HG03457 (cell line): ENCODE measurements around the gene ATG13.
"Not testable (repeated sequence)": the region's sequence is repeated elsewhere in the genome, so short reads cannot be mapped to it uniquely, and the experiment has no call there.

ENCODE experiments used
- ATAC-seq: cut with Tn5 transposase; IDR thresholded peaks from one replicate; pipeline ENCODE4 v1.9.1; 2021; ENCODE audit warnings: moderate number of reproducible peaks; ENCODE audit not compliant: unreplicated experiment

Gene ATG13

DNA sequence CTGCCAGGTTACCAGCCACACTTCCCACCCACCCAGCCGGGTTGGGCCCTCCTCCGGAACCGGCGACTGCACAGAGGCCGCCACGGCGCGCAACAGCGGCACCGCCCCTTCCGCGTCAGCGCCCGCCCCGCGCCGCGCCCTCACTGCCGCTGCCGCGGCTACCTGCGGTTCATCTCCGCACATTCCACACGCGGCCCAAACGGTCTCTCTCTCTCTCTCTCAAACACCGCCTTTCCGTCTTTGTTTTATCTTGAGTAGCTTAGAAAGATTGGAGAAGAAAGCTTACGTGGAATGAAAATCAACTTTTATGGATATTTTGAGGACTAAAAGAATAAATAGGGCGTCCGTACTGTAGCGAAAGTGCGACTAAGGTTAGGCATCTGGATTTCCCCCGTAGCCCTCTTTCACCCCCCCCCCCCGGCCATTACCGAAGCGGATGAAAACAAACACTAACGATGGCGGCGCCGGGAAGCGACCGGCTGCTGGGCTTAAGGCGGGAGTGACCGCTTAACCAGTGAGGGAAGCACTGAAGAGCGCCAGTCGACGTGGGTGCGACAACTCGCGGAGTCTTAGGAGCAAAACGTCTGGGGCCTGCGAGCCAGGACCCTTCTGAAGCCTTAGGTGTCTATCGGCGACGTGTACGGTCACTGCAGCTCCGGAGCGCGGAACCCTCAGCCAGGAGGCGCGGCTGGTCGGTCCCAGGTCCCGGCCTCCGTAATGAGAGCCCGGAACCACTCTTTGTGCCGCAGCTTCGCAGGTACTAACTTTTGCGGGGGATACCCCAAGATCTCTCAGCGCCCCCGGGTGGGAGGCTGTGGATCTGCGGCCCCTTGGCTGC is at the start of gene ATG13, which contains the start of gene HARBI1:
ATG13 (plus strand) TSS at position 420 of the 838 bp plus-strand sequence. CDS start 26,739 bp downstream, outside the sequence.
HARBI1 (minus strand) TSS at position 94 of the 838 bp plus-strand sequence. CDS start 990 bp downstream, outside the sequence.
- peak; percentile 85 for ATAC-seq

DNA sequence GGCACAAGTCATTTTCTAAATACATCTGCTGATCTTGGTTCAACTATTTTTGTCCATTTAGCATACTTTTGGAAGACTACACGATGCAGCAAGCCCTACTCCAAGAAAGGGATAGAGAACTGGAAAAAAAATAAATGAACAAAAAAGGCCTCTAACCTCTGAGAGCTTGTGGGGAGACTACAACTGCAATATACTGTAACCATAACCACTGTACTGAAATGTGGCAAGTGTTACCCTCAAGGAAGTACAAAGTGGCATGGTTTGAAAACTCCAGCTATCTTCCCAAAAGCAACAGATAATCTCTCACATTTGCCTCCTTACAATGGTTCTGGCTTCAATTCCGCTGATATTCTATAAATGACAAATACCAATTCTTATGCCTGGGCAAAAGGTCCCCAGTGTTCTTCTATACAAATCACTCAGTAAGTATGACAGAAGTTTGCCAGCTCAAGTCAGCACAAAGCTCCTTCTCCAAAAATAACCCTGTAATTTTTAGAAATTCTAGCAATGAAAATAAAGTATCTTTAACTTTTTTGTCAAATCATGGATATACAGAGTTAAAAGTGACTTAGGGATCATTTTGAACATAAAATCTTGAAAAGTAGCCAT is 46.5 kb upstream of the ATG13 start:
- no peak for ATAC-seq

DNA sequence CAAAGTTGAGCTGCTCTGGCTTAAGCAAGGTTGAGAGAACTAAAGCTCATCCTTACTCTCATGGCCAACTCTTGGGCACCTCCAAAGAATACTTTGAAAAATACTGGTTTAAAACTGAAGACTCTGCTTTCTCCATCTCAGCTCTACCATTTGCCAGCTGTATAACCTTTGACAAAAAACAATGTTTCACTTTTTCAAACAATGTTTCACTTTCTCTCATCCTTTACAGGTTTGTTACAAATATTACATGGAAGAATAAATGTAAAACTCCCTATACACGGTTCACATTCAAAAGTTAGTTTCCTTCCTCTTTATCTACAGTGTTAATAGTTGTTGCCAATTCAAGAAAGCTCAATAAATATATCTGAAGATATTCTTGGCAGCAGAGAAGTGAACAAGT is 42.7 kb upstream of the ATG13 start:
- no peak for ATAC-seq

DNA sequence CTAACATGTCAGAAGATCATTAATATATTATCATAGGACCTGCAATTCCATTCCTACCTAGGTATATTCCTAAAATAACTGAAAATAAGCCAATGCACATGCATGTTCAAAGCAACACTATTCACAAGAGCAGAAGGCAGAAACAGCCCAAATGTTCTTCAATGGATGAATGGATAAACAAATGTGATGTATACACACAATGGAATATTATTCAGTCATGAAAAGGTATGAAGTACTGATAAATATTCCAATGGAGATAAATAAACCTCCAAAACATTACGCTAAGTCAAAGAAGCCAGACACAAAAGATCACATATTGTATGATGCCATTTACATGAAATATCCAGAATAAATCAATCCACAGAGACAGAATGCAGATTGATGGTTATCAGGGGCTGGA is 40.3 kb upstream of the ATG13 start:
- ATAC-seq = no peak

DNA sequence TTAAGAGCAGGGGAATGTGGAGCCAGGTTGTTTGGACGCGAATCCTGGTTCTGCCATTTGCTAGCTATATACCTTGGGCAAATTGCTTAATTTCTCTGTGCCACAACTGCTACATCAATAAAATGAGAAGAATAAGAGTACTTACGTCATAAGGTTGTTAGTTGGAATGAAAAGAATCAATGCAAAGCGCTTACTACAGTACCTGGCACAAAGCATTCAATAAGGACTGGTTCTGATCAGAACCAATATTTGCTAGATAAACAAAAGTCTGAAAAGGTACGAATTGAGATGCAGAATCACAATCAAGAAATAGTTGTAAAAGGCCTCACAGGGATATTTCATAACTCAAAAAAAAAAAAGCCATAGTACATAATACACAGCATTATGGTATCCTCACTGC is 34.8 kb upstream of the ATG13 start:
- no peak for ATAC-seq

DNA sequence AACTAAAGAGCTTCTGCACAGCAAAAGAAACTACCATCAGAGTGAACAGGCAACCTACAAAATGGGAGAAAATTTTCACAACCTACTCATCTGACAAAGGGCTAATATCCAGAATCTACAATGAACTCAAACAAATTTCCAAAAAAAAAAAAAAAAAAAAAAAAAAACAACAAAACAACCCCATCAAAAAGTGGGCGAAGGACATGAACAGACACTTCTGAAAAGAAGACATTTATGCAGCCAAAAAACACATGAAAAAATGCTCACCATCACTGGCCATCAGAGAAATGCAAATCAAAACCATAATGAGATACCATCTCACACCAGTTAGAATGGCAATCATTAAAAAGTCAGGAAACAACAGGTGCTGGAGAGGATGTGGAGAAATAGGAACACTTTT is 33.8 kb upstream of the ATG13 start:
- not testable (repeated sequence) for ATAC-seq

DNA sequence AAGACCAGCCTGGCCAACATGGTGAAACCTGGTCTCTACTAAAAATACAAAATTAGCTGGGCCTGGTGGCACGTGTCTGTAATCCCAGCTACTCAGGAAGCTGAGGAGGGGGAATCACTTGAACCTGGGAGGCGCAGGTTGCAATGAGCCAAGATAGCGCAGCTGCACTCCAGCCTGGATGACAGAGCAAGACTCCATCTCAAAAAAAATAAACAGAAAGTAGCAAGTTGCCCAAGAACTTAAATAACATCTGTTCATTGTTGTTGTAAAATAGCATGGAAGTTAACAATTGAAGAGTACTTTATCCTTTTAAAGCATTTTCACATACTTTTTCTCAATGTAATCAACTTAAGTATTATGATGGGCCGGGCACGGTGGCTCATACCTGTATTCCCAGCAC is 29.2 kb upstream of the ATG13 start:
- ATAC-seq = no peak

DNA sequence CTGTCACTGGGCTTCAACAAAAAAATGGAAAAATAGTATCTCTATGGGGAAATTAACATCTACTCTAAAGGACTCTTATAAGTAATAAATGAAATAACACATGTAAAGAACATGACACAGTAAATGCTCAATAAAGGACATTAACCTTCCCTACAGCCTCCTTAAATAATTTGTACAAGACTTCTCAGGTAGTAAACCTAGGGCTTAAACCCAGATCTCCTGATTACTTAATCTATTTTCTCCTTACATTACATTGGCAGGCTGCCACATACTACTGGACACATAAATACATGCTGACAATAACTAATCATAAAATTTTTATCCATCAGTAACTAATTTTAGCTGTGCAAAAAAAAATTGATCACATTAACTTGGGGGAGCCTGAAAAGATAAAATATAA is 28.4 kb upstream of the ATG13 start:
- ATAC-seq = no peak

DNA sequence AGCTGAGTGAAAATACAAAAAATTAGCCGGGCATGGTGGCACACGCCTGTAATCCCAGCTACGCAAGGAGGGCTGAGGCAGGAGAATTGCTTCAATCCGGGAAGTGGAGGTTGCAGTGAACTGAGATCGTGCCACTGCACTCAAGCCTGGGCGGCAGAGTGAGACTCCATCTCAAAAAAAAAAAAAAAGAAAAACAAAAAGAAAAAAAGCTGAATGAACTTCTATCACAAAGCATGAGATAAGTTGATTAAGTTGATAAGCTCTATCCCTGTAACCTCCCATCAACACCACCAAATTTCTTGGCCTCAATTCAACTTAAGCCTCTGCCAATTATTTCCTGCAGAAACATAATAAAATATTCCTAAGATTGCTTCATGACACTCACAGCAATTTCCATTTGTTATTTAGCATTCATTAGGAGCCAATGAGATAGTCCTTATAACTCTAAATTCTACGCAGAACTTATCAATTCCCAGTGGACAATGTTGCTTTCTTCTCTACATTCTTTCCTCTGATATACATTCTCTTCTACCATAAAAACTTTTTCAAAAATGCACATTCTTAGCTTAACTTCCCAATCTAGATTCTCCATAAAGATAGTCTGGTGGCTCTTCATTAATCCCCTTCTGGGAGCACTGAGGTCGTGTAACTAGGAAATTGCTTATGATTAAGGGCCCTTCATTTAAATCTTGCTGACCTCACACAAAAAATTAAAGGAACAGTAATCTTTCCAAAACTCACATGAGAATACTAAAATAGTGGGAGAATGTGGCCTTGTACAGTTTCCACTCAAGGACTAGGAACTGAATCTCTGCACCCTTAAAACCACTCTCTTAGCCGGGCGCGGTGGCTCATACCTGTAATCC is 26.4 kb upstream of the ATG13 start:
- no peak for ATAC-seq

DNA sequence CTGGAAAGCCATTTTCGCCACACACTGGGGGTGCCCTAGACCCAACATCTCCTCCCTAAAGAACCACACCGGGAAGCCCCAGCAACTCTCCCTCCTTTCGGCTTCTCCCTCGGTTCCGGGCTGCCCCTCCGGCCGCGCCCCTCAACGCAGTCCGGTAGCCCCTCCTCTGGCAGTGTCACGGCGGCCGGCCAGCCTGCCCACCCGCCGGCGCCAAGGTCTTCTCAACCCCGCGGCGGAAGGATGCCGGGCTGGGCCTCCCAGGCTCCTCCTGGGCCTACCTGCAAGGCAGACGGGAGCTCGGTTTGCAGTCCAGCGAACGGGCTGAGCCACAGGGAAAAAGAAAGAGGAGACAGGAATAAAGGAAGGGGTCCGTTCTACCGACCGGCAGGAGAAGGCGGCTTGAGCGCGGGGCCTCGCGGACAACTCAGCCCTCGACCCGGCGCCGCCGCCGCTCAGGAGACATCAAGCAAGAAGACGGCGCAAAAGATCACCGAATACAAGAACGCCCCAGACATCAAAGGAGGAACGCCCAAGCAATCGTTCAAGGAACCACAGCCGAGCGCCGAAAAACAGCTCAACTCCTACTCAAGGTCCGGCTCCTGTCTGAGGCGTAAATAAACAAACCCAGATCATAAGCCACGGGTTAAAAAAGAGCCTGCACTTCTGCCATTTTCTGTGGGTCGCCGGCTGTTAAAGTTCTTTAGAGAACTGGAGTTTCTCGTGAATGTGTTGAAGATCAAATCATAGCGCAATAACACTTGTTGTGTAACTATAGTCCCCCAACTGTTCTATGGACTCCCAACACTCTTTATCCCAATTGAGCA is 23.6 kb upstream of the ATG13 start, which contains the start of gene AMBRA1:
AMBRA1 (minus strand) TSS at position 474 of the 824 bp plus-strand sequence. CDS start 45,643 bp downstream, outside the sequence.
- ATAC-seq = no peak

DNA sequence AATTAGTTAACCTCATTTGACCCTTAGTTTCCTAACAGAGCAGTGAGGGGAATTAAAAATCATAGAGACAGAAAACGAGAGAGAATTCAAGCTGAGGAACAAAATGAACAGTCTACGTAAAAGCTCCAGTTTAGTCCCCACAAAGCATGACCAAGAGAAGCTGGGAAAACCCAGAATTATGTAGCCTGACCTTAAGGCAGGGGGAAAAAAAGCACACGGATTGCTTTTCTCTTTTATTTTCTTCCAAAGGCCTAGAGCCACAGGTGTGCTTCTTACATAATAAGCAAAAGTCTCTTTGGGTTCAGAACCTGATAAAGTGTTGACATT is 23.0 kb upstream of the ATG13 start:
- ATAC-seq = no peak

DNA sequence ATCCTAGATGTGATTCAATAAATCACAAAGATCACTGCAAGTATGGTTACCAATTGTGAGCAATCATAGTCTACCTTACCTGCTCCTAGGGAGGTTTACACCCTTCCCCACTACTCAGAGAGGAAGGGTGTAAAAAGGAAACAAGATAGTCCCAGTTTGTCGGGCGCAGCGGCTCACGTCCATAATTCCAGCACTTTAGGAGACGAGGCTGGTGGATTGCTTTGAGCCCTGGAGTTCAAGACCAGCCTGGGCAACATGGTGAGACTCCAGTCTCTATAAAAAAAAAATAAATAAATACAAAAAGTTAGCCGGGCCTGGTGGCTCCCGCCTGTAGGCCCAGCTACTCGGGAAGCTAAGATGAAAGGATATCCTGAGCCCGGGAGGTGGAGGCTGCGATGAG is 22.6 kb upstream of the ATG13 start:
- no peak for ATAC-seq

DNA sequence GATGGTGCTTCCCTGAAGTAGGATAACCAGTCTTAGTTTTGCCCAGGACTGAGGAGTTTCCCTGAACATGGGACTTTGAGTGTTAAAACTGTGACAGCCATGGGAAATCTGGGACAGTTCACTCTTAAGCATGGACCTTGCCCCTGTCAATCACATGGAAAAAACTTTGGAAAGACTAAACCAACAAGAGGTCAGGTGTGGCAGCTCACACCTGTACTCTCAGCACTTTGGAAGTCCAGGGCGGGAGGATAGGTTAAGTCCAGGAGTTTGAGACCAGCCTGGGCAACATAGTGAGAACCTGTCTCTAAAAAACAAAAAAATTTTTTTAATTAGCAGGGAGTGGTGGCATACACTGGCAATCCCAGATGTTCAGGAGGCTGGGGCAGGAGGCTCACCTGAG is 20.2 kb upstream of the ATG13 start:
- no peak for ATAC-seq

DNA sequence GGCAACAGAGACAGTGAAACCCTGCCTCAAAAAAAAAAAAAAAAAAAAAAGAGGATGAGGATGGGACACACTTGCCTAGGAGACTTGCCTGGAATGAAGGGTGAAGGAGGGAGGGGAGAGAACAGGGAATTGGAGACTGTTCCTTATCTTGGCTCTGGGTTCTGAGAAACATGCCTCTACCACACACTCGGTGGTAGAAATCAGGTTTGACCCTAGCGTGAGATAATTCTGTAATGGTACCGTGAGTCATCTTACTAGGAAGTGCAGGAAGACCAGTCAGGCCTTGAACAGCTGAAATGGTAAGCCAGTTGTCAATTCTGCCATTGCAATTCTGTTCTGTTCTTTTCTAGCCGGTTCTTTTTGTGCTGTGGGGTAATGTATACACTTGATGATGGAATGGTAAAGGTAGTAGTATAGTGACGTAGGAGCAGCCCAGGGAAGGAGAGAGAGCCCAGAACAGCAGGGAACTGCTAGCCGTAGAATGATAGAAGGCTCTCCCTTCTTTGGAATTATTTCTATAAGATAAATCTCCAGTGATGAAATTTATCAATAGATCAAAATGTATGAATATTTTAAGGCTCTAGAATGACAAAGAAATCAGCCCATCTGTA is 19.6 kb upstream of the ATG13 start:
- no peak for ATAC-seq

DNA sequence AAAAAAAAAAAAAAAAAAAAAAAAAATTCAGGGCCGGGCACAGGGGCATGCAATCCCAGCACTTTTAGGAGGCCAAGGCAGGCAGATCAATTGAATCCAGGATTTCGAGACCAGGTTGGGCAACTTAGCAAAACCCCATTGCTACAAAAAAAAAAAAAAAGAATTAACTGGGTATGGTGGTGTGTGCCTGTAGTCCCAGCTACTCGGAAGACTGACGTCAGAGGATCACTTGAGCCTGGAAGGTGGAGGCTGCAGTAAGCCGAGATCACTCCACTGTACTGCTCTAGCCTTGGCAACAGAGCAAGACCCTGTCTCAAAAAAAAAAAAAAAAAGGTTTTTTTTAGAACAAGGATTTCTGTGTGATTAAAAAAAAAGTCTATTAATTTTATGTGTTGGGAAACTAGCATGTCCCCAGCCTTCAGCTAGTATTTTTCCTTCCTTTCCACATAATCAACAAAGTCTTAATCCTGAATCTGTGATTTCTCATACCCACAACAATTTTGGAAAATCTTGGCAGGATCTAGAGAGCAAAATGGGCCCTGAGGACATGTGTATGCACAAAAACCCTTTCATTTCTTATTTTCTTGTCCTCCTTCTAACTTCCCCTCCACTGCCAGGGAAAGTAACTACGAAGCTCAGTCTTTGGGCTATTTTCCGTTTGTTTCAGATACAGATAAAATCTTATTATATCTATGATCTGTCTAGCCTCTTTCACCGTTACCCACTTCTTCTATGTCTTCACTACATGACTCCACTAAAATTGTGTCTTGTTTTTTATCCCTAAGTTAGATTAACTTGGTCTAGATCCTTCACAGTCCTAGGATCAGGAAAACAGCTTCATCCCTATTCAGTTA is 17.8 kb upstream of the ATG13 start:
- no peak for ATAC-seq

DNA sequence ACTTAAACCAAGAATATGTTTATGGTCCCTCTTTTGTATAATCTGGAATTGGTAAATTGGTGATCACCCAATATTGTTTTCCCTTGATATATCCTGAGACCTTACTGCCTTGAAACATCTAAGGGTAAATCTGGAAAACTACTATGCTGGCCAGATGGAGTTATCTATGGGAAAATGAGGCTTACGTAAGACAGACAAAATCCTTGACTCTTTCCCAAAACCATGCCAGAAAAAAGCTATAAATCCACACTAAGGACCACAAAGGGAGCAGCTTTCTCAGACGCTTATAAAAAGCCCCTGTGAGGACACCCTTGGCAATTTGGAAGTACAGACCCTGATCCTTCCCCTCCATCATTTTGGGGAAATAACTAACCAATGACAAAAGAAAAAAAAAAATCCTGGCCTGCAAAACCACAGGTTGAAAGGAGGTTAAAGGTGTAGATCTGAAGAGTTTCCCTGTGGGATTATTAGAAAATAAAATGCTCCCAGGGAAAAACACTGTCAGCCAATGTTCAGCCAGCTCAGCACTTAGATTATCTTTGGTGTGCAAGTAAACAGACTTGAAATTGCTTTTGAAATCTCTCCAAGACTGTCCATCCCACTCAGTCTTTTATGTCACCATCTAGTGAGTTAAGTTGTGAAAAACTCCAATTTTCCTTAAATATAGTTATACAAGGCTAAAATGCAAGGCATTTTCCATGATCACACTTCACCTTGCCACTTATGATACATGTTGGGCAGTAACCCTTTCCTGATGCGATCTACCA is 17.0 kb upstream of the ATG13 start:
- ATAC-seq = no peak

DNA sequence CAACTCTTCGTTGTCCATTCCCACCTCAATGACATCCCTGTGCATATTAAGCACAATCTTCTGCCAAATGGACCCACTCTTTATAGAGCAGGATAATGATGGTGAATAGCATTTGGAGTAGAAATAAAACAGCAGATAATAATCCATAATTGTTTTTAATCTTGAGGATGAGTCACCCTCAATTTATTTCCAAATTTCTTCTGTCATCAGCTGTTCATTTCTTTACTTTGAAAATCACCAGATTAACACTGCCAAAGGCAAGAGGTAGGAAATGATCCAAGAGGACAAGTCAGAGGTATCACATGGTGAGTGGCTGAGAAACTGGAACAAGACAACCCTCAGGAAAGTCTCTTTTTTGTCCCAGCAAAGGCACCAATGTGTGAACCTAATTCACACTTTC is 16.2 kb upstream of the ATG13 start:
- no peak for ATAC-seq

DNA sequence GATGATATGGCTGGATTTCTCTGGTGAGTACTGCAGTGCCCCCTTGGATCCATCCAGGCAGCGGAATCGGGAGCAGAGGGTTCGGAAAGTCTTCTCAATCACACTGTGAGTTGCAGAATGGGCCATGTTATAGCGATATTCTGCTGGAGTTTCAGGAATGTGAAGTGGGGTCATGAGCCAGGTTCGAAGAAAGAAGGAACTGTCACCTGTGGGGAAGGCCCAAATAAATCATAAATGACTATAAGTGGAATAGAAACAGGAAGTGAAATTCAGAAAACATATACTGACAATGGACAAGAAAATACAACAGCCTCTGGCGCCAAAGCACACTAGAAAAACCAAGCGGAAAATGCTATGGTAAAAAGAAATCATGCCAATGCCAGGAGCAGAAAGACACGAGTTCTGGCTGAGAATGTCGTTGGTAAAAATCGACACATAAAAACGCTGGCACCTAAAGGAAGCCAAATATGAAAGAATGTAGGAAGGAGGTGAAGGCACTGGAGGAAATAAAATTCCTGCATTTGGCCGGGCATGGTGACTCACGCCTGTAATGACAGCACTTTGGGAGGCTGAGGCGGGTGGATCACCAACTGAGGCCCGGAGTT is 13.5 kb upstream of the ATG13 start:
- no peak for ATAC-seq
